ENCODE data around the gene TMEM181. TPM values are rescaled to one million over a fixed set of nuclear protein-coding genes. Genes with fewer than 3 reads are reported as not detected.

TMEM181 gene
- total and polyA plus RNA-seq, 2 experiments from 2014 or later: 11.9 to 25.2 TPM

- no peak for TF ChIP-seq ZNF462 (CRISPR knock-in tag; IDR thresholded peaks at IDR 0.05)
- TF ChIP-seq ETS1 (IDR thresholded peaks at IDR 0.05): no peak
- TF ChIP-seq STAT1 (IDR thresholded peaks at IDR 0.05; ENCODE audit: unreplicated experiment): no peak
Measured at GRCh38 chr6:158666628-158667359, 106.9 kb downstream of the TMEM181 start (continued).

GRCh38 chr6:158667360-158667981, 107.6 kb downstream of the TMEM181 start:
- Histone ChIP-seq H3K4me3 (no peak overlapping the region), H3K4me1 (ENCODE audit: insufficient read depth) (peaks cover 14% of the 10 kb centered on the region), H3K9me2 (ENCODE audit: insufficient read depth) (no peaks in the 10 kb centered on the region), H3K27me3 (ENCODE audit: insufficient read depth) (no peaks in the 10 kb centered on the region), H3F3A (replicated peaks; ENCODE audit: low read depth) (no peaks in the 10 kb centered on the region), H3K27ac (ENCODE audit: low read depth) (no peak overlapping the region), H3K36me3 (ENCODE audit: insufficient read depth) (no peaks in the 10 kb centered on the region), H3K79me2 (replicated peaks; ENCODE audit: insufficient read depth) (no peaks in the 10 kb centered on the region), H3K4me2 (no peak overlapping the region), H2AFZ (peak overlapping the region; percentile 47; the same call in 1 of the 2 replicates), H4K20me1 (replicated peaks; ENCODE audit: insufficient read depth) (no peaks in the 10 kb centered on the region)
- ATAC-seq (no peak), DNase-seq (ENCODE audit: low spot score) (no peak)
- H3K27ac Mint-ChIP-seq: no peak overlapping the region
- H3K27me3 Mint-ChIP-seq (ENCODE audit: insufficient read depth, low read depth, poor library complexity): peaks cover 8% of the 10 kb centered on the region
- no peaks in the 10 kb centered on the region for H3K9me3 Mint-ChIP-seq
- H3K4me1 Mint-ChIP-seq: peaks cover 11% of the 10 kb centered on the region
- no peak overlapping the region for H3K4me3 Mint-ChIP-seq
- H3K36me3 Mint-ChIP-seq (ENCODE audit: low read depth): no peaks in the 10 kb centered on the region
- TF ChIP-seq POLR2AphosphoS5 (IDR thresholded peaks at IDR 0.05; ENCODE audit: low read depth): no peak
- no peak for TF ChIP-seq EZH2phosphoT487 (IDR thresholded peaks at IDR 0.05; ENCODE audit: unreplicated experiment)
- TF ChIP-seq ZNF462 (CRISPR knock-in tag; IDR thresholded peaks at IDR 0.05): no peak
- TF ChIP-seq CREB1 (CRISPR knock-in tag; IDR thresholded peaks at IDR 0.05; ENCODE audit: low read depth): no peak
- no peak for TF ChIP-seq EZH2 (IDR thresholded peaks at IDR 0.05; ENCODE audit: low read depth, unreplicated experiment)

All from GM23338 (cell line).